Stimulated activated CD8-positive, alpha-beta memory T cell treated with anti-CD3 and anti-CD28 coated beads, Interleukin-12 subunit alpha, Interleukin-12 subunit beta, amount 100 ng/mL, for 24 hours (primary cell): ENCODE data around the gene OR11A1.
"Not testable (repeated sequence)": the region's sequence is repeated elsewhere in the genome, so short reads cannot be mapped to it uniquely, and the experiment has no call there.

Experiments
- DNase-seq: peaks from one replicate; pipeline ENCODE4 v3.0.0-alpha.2; 2020; ENCODE audit errors: extremely low read depth

Gene OR11A1

GRCh38 chr6:29478740-29479139 lies 21.9 kb upstream of the OR11A1 start:
- DNase-seq: no peak

- no peak for DNase-seq
Measured at GRCh38 chr6:29477923-29478450, 21.1 kb upstream of the OR11A1 start.

GRCh38 chr6:29474996-29475395 lies 18.1 kb upstream of the OR11A1 start:
- no peak for DNase-seq

- DNase-seq: no peak
Measured at GRCh38 chr6:29466241-29466640, 9.4 kb upstream of the OR11A1 start.

GRCh38 chr6:29465801-29466200 lies 8.9 kb upstream of the OR11A1 start:
- no peak for DNase-seq

GRCh38 chr6:29465279-29465678 lies 8.4 kb upstream of the OR11A1 start:
- no peak for DNase-seq

- DNase-seq: no peak
Measured at GRCh38 chr6:29462022-29462421, 5.2 kb upstream of the OR11A1 start.

- DNase-seq: no peak
Measured at GRCh38 chr6:29461021-29461814, 4.3 kb upstream of the OR11A1 start.

- no peak for DNase-seq
Measured at GRCh38 chr6:29451471-29452193, 5.2 kb downstream of the OR11A1 start.

- no peak for DNase-seq
Measured at GRCh38 chr6:29447670-29448069, 9.2 kb downstream of the OR11A1 start.

GRCh38 chr6:29444031-29444430 lies 12.8 kb downstream of the OR11A1 start:
- not testable (repeated sequence) for DNase-seq

- no peak for DNase-seq
Measured at GRCh38 chr6:29442719-29443118, 14.2 kb downstream of the OR11A1 start.

GRCh38 chr6:29439006-29439405 lies 17.9 kb downstream of the OR11A1 start, which contains the start of gene OR10C1:
OR10C1 (plus strand) TSS chr6:29439306; CDS start chr6:29440016, 710 bp downstream.
- DNase-seq: no peak

- DNase-seq: not testable (repeated sequence)
Measured at GRCh38 chr6:29436730-29437129, 20.1 kb downstream of the OR11A1 start.

- no peak for DNase-seq
Measured at GRCh38 chr6:29426654-29427053, 30.2 kb downstream of the OR11A1 start.

GRCh38 chr6:29425075-29425474 lies 31.8 kb downstream of the OR11A1 start:
- DNase-seq: no peak

- DNase-seq: no peak
Measured at GRCh38 chr6:29424575-29424974, 32.3 kb downstream of the OR11A1 start.

GRCh38 chr6:29424168-29424567 lies 32.7 kb downstream of the OR11A1 start:
- no peak for DNase-seq

- no peak for DNase-seq
Measured at GRCh38 chr6:29419516-29419915, 37.4 kb downstream of the OR11A1 start.

GRCh38 chr6:29414588-29414987 lies 42.3 kb downstream of the OR11A1 start, which contains the start of gene OR12D1:
OR12D1 (plus strand) TSS chr6:29414928.
- DNase-seq: no peak

- DNase-seq: no peak
Measured at GRCh38 chr6:29403801-29404200, 53.1 kb downstream of the OR11A1 start.

GRCh38 chr6:29399525-29399924 lies 57.3 kb downstream of the OR11A1 start:
- no peak for DNase-seq

GRCh38 chr6:29395331-29395730 lies 61.5 kb downstream of the OR11A1 start, which contains the start of gene OR12D2:
OR12D2 (plus strand) TSS chr6:29395631; CDS start chr6:29396700, 1,069 bp downstream.
- no peak for DNase-seq
